ENCODE measurements around the gene CELF5.

The CELF5 gene

DNA sequence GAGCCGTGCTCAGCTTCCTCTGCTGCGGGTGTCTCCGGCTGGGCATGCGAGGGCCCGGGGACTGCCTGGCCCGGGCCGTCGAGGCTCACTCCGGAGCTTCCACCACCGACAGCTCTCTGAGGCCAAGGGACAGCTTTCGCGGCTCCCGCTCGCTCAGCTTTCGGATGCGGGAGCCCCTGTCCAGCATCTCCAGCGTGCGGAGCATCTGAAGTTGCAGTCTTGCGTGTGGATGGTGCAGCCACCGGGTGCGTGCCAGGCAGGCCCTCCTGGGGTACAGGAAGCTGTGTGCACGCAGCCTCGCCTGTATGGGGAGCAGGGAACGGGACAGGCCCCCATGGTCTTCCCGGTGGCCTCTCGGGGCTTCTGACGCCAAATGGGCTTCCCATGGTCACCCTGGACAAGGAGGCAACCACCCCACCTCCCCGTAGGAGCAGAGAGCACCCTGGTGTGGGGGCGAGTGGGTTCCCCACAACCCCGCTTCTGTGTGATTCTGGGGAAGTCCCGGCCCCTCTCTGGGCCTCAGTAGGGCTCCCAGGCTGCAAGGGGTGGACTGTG is 44.6 kb upstream of the CELF5 start:
- no peak for DNase-seq (ENCODE audit: extremely low read depth, low read depth)
- no peak for TF ChIP-seq CTCF (IDR thresholded peaks at IDR 0.05; ENCODE audit: low read depth, low read length)

GRCh38 chr19:3183721-3184641 is 40.5 kb upstream of the CELF5 start:
- TF ChIP-seq CTCF (IDR thresholded peaks at IDR 0.05; ENCODE audit: low read depth, low read length), result no peak

DNA sequence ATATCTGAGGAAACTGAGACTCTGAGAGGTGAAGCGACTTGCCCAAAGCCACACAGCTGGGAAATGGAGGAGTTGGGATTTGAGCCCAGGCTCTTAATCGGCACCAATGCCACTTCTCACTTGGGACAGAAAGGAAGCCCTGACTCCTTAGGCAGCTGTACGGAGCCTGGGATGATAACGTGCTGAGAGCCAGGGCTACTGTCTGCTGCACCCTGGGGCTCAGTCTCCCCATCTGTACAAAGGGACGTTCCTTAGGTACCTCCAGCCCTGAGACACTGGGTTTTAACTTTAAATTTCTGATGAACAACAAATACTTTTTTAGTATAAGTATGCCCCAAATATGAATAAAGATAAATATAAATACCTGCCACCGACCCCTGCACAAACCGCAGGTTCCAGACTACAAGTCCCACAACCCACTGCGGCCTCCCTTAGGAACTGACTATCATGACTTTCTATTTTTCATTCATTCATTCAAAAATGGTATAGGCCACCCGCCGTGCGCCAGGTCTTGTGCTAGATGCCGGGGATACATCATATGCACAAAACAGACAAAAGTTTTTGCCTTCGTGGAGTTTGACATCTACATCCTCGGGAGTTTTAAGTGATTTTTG is 39.5 kb upstream of the CELF5 start:
- peak; percentile 24 for DNase-seq (ENCODE audit: extremely low read depth, low read depth)

More at GRCh38 chr19:3183721-3184641, 40.5 kb upstream of the CELF5 start:
- no peak for DNase-seq (ENCODE audit: extremely low read depth, low read depth)

DNA sequence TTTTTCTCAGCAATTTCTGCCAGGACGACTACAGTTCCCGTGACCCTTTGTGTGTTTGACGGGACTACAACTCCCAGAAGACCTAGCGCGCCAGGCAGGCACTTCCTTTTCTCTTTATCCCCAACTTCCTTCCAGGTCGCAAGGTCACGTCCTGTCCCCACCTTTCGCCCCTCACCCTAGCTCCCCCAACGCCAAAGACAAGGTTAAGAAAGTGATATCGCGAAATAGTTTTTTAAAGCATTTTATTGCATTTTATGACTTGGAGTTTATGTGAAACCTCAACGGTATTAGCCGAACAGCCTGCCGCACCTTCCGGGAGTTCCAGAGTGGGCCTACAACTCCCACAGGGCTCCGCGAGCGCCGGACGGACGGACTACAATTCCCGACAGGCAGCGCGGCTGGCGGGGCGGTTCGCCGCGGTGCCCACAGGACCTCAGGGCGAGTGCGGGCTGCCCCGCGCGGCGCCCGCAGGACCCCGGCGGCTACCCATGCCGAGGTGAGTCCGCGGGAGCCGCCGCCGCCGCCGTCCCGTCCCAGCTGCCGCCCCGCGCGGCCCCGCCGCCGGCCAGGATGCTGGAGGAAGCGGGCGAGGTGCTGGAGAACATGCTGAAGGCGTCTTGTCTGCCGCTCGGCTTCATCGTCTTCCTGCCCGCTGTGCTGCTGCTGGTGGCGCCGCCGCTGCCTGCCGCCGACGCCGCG is 38.9 kb upstream of the CELF5 start, which contains the start of gene NCLN:
TSS of gene NCLN (plus strand) at position 470 of the 699 bp plus-strand sequence. CDS start at position 571, 101 bp downstream.
- TF ChIP-seq CTCF (IDR thresholded peaks at IDR 0.05; ENCODE audit: low read depth, low read length), result no peak
- DNase-seq (ENCODE audit: extremely low read depth, low read depth), result peak; percentile 72

More for the DNA sequence above, 39.5 kb upstream of the CELF5 start:
- TF ChIP-seq CTCF (IDR thresholded peaks at IDR 0.05; ENCODE audit: low read depth, low read length), result no peak

GRCh38 chr19:3186160-3186688 is 38.2 kb upstream of the CELF5 start:
- no peak for DNase-seq (ENCODE audit: extremely low read depth, low read depth)
- no peak for TF ChIP-seq CTCF (IDR thresholded peaks at IDR 0.05; ENCODE audit: low read depth, low read length)

GRCh38 chr19:3186891-3187661 is 37.4 kb upstream of the CELF5 start:
- DNase-seq (ENCODE audit: extremely low read depth, low read depth), result no peak
- no peak for TF ChIP-seq CTCF (IDR thresholded peaks at IDR 0.05; ENCODE audit: low read depth, low read length)
